ENCODE measurements around the gene CYFIP1. TPM values are rescaled to one million over a fixed set of nuclear protein-coding genes. Genes with fewer than 3 reads are reported as not detected.

The CYFIP1 gene
- total RNA-seq, 1 donor from 2014 or later = 46.0 TPM

GRCh38 chr15:22823495-22824128 is 156.6 kb downstream of the CYFIP1 start:
- no peak for ATAC-seq
- DNase-seq (ENCODE audit: low spot score) = no peak

GRCh38 chr15:22819651-22820050 is 160.5 kb downstream of the CYFIP1 start:
- DNase-seq (ENCODE audit: low spot score) = no peak

More at GRCh38 chr15:22819651-22820050, 160.5 kb downstream of the CYFIP1 start:
- ATAC-seq = no peak

Other genes with a start within 250 kb of the CYFIP1 start
- gene NIPA1, start 193.7 kb downstream of the CYFIP1 start, total RNA-seq = 9.8 TPM
- 18.1 TPM for gene NIPA2, start 141.7 kb downstream of the CYFIP1 start, total RNA-seq
- gene TUBGCP5, start 59.2 kb upstream of the CYFIP1 start, total RNA-seq = 10.5 TPM
- not detected for gene GOLGA6L1, start 156.5 kb upstream of the CYFIP1 start, total RNA-seq